Neural progenitor cell (in vitro differentiated cells): ENCODE results near the gene NFATC1. TPM values are rescaled to one million over a fixed set of nuclear protein-coding genes. Genes with fewer than 3 reads are reported as not detected.

Experiments
- DNase-seq: peaks from one replicate; pipeline ENCODE4 v3.0.0-alpha.2; 2016; ENCODE audit warnings: low spot score
- H2AFZ ChIP-seq: fragments of 200-600 bp; sonication (generic); replicated peaks from 2 replicates; pipeline ENCODE4 v1.6.1; 2016; ENCODE audit warnings: antibody characterized with exemption
- H3F3A ChIP-seq: fragments of 200-600 bp; sonication (generic); 2 replicates; pipeline ENCODE4 v1.6.1; 2016; ENCODE audit warnings: antibody characterized with exemption, low read depth
- H3K27ac ChIP-seq: fragments of 200-600 bp; sonication (generic); 2 replicates; pipeline ENCODE4 v1.5.1; 2016; ENCODE audit warnings: mild to moderate bottlenecking
- H3K27me3 ChIP-seq: fragments of 200-600 bp; sonication (generic); 2 replicates; pipeline ENCODE4 v1.6.1; 2016; ENCODE audit warnings: mild to moderate bottlenecking, moderate library complexity
- H3K36me3 ChIP-seq: fragments of 200-600 bp; sonication (generic); 2 replicates; pipeline ENCODE4 v1.5.1; 2016
- H3K4me1 ChIP-seq: fragments of 200-600 bp; sonication (generic); 2 replicates; pipeline ENCODE4 v1.6.1; 2016; ENCODE audit warnings: mixed run types
- H3K4me2 ChIP-seq: fragments of 200-600 bp; sonication (generic); 2 replicates; pipeline ENCODE4 v1.6.1; 2016
- H3K4me3 ChIP-seq: fragments of 200-600 bp; sonication (generic); 2 replicates; pipeline ENCODE4 v1.5.1; 2016
- H3K79me2 ChIP-seq: fragments of 200-600 bp; sonication (generic); 2 replicates; pipeline ENCODE4 v1.6.1; 2016; ENCODE audit warnings: low read depth
- H3K9ac ChIP-seq: fragments of 200-600 bp; sonication (generic); 2 replicates; pipeline ENCODE4 v1.6.1; 2016
- H3K9me3 ChIP-seq: fragments of 200-600 bp; sonication (generic); 2 replicates; pipeline ENCODE4 v1.5.1; 2016; ENCODE audit warnings: low read depth
- H4K20me1 ChIP-seq: fragments of 200-600 bp; sonication (generic); 2 replicates; pipeline ENCODE4 v1.6.1; 2016; ENCODE audit warnings: low read depth
- H3K27ac Mint-ChIP-seq: 3 replicates; pipeline ENCODE4 v1.8.0; 2021; ENCODE audit warnings: mixed read lengths
- H3K27me3 Mint-ChIP-seq: 2 replicates; pipeline ENCODE4 v1.8.0; 2022; ENCODE audit warnings: low read depth, mild to moderate bottlenecking, inconsistent platforms, moderate library complexity, mixed read lengths; ENCODE audit not compliant: insufficient read depth
- H3K36me3 Mint-ChIP-seq: 3 replicates; pipeline ENCODE4 v1.8.0; 2021; ENCODE audit warnings: mixed read lengths
- H3K4me1 Mint-ChIP-seq: 3 replicates; pipeline ENCODE4 v1.8.0; 2021; ENCODE audit warnings: mixed read lengths
- H3K4me3 Mint-ChIP-seq: 3 replicates; pipeline ENCODE4 v1.8.0; 2021; ENCODE audit warnings: mild to moderate bottlenecking, moderate library complexity, mixed read lengths
- H3K9me3 Mint-ChIP-seq: 3 replicates; pipeline ENCODE4 v1.8.0; 2020; ENCODE audit warnings: mixed read lengths
- EZH2 ChIP-seq: fragments of 200-600 bp; sonication (generic); IDR thresholded peaks from 2 replicates; pipeline ENCODE4 v1.6.1; 2017; ENCODE audit warnings: antibody characterized with exemption, mild to moderate bottlenecking, moderate library complexity
- EZH2phosphoT487 ChIP-seq: fragments of 200-600 bp; sonication (generic); IDR thresholded peaks from 2 replicates; pipeline ENCODE4 v1.6.1; 2017; ENCODE audit warnings: antibody characterized with exemption
- total RNA-seq: library from RNA; depleted of rRNA; stranded (reverse); fragments of >200 nt; gene quantifications from 2 replicates; pipeline ENCODE4 v1.2.3, GENCODE V29; 2015; ENCODE audit warnings: low replicate concordance
- TF ChIP-seq, protein P1 (sequence below): fragments of 200-600 bp; sonication (generic); IDR thresholded peaks from 2 replicates; pipeline ENCODE4 v1.5.1; 2017; ENCODE audit warnings: antibody characterized with exemption, mild to moderate bottlenecking

NFATC1 gene
- total RNA-seq, 1 donor from 2014 or later, result 2.3 TPM

DNA sequence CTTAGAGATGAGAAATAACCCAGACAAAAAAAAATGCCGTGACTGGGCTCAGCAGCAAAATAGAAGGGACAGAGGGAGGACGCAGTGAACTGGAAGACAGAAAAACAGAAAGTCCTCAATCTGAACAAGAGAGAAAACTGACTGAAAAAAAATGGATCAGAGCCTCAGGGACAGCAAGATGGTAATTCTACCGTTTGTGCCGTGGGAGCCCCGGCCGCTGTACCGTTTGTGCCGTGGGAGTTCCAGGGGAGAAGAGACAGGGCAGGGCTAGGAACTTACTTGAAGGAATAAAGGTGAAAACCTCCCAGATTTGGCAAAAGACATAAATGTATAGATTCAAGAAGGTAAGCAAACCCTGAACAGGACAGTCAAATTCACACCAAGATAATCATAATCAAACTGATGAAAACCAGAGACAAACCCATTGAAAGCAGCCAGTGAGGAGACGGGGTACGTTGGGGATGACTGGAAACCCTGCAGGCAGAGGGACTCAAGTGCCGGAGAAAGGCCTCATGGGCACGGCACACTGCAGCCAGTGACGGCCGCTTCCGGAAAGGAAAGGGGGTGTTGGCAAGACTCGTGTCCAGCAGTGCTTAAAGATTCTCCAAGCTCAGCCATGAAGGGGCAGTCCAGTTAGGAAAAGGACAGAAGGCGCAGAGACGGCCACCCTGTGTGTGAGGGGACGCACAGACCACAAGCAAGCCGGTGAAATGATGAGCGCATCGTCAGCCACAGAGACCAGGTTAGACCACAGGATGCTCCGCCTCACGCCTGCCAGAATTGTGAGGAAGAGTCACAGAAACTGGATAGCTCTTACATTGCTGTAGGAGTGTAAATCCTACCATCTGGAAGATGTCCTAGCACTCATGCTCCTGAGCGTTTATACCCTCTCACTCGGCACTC, 40.0 kb upstream of the NFATC1 start:
- Histone ChIP-seq H3K4me3 (no peak overlapping the region), H3K79me2 (no peaks in the 10 kb centered on the region), H2AFZ (no peak overlapping the region), H3K9me3 (no peaks in the 10 kb centered on the region), H3K9ac (no peak overlapping the region), H3K27me3 (no peaks in the 10 kb centered on the region), H3K4me1 (no peaks in the 10 kb centered on the region), H3K4me2 (no peak overlapping the region), H4K20me1 (no peaks in the 10 kb centered on the region), H3K36me3 (no peaks in the 10 kb centered on the region), H3F3A (no peaks in the 10 kb centered on the region), H3K27ac (no peak overlapping the region)
- peaks cover 19% of the 10 kb centered on the region for H3K36me3 Mint-ChIP-seq
- no peak overlapping the region for H3K4me3 Mint-ChIP-seq
- H3K4me1 Mint-ChIP-seq, result no peaks in the 10 kb centered on the region
- DNase-seq, result no peak
- TF ChIP-seq EZH2phosphoT487 (no peak), EZH2 (no peak)
- TF ChIP-seq, protein P1, sequence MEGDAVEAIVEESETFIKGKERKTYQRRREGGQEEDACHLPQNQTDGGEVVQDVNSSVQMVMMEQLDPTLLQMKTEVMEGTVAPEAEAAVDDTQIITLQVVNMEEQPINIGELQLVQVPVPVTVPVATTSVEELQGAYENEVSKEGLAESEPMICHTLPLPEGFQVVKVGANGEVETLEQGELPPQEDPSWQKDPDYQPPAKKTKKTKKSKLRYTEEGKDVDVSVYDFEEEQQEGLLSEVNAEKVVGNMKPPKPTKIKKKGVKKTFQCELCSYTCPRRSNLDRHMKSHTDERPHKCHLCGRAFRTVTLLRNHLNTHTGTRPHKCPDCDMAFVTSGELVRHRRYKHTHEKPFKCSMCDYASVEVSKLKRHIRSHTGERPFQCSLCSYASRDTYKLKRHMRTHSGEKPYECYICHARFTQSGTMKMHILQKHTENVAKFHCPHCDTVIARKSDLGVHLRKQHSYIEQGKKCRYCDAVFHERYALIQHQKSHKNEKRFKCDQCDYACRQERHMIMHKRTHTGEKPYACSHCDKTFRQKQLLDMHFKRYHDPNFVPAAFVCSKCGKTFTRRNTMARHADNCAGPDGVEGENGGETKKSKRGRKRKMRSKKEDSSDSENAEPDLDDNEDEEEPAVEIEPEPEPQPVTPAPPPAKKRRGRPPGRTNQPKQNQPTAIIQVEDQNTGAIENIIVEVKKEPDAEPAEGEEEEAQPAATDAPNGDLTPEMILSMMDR, result no peak
- no peak overlapping the region for H3K27ac Mint-ChIP-seq
- no peaks in the 10 kb centered on the region for H3K9me3 Mint-ChIP-seq
- H3K27me3 Mint-ChIP-seq, result peaks cover 5% of the 10 kb centered on the region

DNA sequence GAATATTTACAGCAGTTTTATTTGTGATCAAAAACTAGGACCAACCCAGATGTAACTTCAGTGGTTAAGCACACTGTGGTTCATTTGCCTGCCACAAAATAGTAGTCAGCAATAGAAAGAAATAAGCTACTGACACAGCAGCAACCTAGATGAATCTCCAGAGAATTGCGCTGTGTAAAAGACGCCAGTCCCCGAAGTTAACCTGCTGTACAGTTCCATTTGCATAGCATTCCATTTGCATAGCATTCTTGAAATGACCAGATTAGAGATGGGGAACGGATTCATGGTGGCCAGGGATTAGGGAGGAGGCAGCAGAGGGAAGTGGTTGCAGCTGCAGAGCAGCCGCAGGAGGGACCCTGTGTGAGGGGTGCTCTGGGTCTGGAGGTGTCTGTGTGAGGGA, 39.3 kb upstream of the NFATC1 start:
- H3K36me3 Mint-ChIP-seq, result peaks cover 24% of the 10 kb centered on the region
- no peak overlapping the region for H3K27ac Mint-ChIP-seq
- H3K4me3 Mint-ChIP-seq, result no peak overlapping the region
- Histone ChIP-seq H3K9me3 (no peaks in the 10 kb centered on the region), H3K27ac (no peak overlapping the region), H3K4me3 (no peak overlapping the region), H3K4me1 (no peaks in the 10 kb centered on the region), H3K4me2 (no peak overlapping the region), H2AFZ (no peak overlapping the region), H3K79me2 (no peaks in the 10 kb centered on the region), H3K36me3 (no peaks in the 10 kb centered on the region), H3K9ac (no peak overlapping the region), H4K20me1 (no peaks in the 10 kb centered on the region), H3K27me3 (no peaks in the 10 kb centered on the region), H3F3A (no peaks in the 10 kb centered on the region)
- TF ChIP-seq EZH2, result no peak
- TF ChIP-seq EZH2phosphoT487, result no peak
- TF ChIP-seq, protein P1, result no peak
- no peaks in the 10 kb centered on the region for H3K4me1 Mint-ChIP-seq
- H3K27me3 Mint-ChIP-seq, result peaks cover 5% of the 10 kb centered on the region
- H3K9me3 Mint-ChIP-seq, result no peaks in the 10 kb centered on the region
- DNase-seq, result peak; percentile 14

DNA sequence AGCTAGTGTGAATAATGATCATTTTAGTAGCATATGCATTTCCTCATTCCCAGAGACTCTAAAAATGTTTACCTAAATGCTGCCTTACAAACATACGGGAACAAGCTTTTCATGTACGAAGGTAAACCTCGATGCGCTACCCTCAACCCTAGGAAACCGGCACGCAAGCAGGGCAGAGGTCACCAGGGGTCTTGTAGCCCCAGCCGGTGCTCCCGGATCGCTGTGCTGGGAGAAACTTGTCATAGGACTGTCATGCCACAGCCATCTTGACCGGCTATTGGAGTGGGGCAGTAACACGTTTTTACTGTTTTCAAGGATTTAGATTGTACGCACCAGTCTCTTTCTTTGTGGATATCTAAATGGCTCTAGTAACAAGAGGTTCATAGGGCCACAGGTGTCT, 34.8 kb upstream of the NFATC1 start:
- Histone ChIP-seq H3K9me3 (no peaks in the 10 kb centered on the region), H3K27me3 (no peaks in the 10 kb centered on the region), H3K4me2 (no peak overlapping the region), H2AFZ (no peak overlapping the region), H3K79me2 (no peaks in the 10 kb centered on the region), H3K27ac (no peak overlapping the region), H4K20me1 (no peaks in the 10 kb centered on the region), H3K4me3 (no peak overlapping the region), H3F3A (no peaks in the 10 kb centered on the region), H3K4me1 (no peaks in the 10 kb centered on the region), H3K36me3 (no peaks in the 10 kb centered on the region), H3K9ac (no peak overlapping the region)
- DNase-seq, result no peak
- Mint-ChIP-seq H3K4me1 (no peaks in the 10 kb centered on the region), H3K36me3 (peaks cover 42% of the 10 kb centered on the region), H3K4me3 (no peak overlapping the region), H3K9me3 (peaks cover 4% of the 10 kb centered on the region), H3K27me3 (peaks cover 5% of the 10 kb centered on the region), H3K27ac (no peak overlapping the region)
- TF ChIP-seq EZH2phosphoT487, result no peak
- TF ChIP-seq EZH2, result no peak
- TF ChIP-seq, protein P1, result no peak
